B cell (primary cell): Measurements from ENCODE around the gene TSSC4.

ENCODE experiments used
- CTCF ChIP-seq: fragments of 200-600 bp; IDR thresholded peaks from one replicate; pipeline ENCODE4 v1.8.0; 2022; ENCODE audit warnings: antibody characterized with exemption, mild to moderate bottlenecking
- EZH2 ChIP-seq: IDR thresholded peaks from 2 replicates; pipeline ENCODE4 v1.6.1; 2012; ENCODE audit warnings: borderline replicate concordance, low read depth, mild to moderate bottlenecking, moderate library complexity, low read length; ENCODE audit not compliant: insufficient read depth, poor library complexity, severe bottlenecking

- TF ChIP-seq CTCF (no peak), EZH2 (no peak)
These were observed 16.2 kb downstream of the TSSC4 start for GRCh38 chr11:2416765-2417164.
